Body of pancreas (tissue), 4 donors: Measurements from ENCODE around the gene EIF5A2.

Experiments
- CTCF ChIP-seq, 7 experiments: fragments of 450-650 bp in 4 of 7; fragments of 200-600 bp in 3 of 7; sonication (generic) in 3 of 7; IDR thresholded peaks; one replicate each; pipeline ENCODE4 v1.5.1; 2016 to 2019; ENCODE audit warnings: antibody characterized with exemption in 7 of 7
- POLR2A ChIP-seq, 3 donors: fragments of 450-650 bp; IDR thresholded peaks; one replicate each; pipeline ENCODE4 v1.6.1; 2016; ENCODE audit warnings: antibody characterized with exemption in 3 of 3, mild to moderate bottlenecking in 2 of 3

- TF ChIP-seq CTCF (IDR thresholded peaks at IDR 0.05): no peak
- no peak for TF ChIP-seq POLR2A (IDR thresholded peaks at IDR 0.05)
Observed at GRCh38 chr3:170864525-170865208, 43.8 kb downstream of the EIF5A2 start.
